ENCODE data around the gene IRGQ. TPM values are rescaled to one million over a fixed set of nuclear protein-coding genes. Genes with fewer than 3 reads are reported as not detected.
A peak's percentile ranks its signal among the peaks of the same experiment; 100 is the strongest.

Gene IRGQ
- total and polyA plus RNA-seq, 8 donors, result 4.3 to 14.7 (median 9.3) TPM

DNA sequence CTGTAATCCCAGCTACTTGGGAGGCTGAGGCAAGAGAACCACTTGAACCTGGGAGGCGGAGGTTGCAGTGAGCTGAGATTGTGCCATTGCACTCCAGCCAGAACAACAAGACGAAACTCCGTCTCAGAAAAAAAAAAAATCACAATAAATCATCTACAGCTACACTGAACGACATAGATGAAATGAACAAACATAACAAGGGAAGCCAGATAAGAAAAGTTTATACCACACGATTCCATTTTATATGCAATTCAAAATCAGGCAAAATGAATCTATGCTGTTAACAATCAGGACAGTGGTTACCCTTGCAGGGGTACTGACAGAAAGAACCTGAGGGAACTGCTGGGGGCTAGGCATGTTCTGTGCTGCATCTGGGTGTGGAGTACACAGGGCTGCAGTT, 26.3 kb downstream of the IRGQ start:
- H3K9me3 ChIP-seq, result no peaks in the 10 kb centered on the region
- no peak overlapping the region for H3K4me3 ChIP-seq
- H3K27me3 ChIP-seq, result no peaks in the 10 kb centered on the region
- FAIRE-seq (no peak), ATAC-seq (no peak), DNase-seq (no peak)
- 64 to 67% methylated on average over 5 of the region's 5 CpGs for WGBS, 2 donors
- intact Hi-C loops (cut with DNase I), result no loop called here
- H3K27ac ChIP-seq, result no peak overlapping the region
- peaks cover 0 to 5% (median 3%) of the 10 kb centered on the region in 3 donors for H3K4me1 ChIP-seq
- TF ChIP-seq, protein P1, sequence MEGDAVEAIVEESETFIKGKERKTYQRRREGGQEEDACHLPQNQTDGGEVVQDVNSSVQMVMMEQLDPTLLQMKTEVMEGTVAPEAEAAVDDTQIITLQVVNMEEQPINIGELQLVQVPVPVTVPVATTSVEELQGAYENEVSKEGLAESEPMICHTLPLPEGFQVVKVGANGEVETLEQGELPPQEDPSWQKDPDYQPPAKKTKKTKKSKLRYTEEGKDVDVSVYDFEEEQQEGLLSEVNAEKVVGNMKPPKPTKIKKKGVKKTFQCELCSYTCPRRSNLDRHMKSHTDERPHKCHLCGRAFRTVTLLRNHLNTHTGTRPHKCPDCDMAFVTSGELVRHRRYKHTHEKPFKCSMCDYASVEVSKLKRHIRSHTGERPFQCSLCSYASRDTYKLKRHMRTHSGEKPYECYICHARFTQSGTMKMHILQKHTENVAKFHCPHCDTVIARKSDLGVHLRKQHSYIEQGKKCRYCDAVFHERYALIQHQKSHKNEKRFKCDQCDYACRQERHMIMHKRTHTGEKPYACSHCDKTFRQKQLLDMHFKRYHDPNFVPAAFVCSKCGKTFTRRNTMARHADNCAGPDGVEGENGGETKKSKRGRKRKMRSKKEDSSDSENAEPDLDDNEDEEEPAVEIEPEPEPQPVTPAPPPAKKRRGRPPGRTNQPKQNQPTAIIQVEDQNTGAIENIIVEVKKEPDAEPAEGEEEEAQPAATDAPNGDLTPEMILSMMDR (IDR thresholded peaks at IDR 0.05), result no peak
- H3K36me3 ChIP-seq, result no peaks in the 10 kb centered on the region

DNA sequence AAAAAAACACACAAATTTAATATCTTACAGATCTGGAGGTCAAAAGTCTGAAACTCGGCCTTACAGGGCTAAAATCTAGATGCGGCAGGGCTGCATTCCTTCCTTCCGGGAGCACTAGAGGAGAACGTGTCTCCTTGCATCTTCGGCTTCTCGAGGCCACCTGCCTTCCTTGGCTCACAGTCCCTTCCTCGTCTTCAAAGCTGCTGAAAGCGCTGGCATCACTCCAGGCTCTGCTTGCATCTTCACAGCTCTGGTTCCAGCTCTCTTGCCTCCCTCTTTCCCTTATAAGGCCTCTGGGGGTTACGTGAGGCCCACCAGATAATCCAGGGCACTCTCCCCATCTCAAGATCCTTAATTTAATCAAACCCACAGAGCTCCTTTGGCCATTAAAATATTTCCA, 31.1 kb downstream of the IRGQ start:
- no peak overlapping the region for H3K4me3 ChIP-seq
- no peak overlapping the region for H3K27ac ChIP-seq
- no peaks in the 10 kb centered on the region for H3K27me3 ChIP-seq
- DNase-seq (no peak), ATAC-seq (no peak), FAIRE-seq (no peak)
- H3K4me1 ChIP-seq, result no peaks in the 10 kb centered on the region
- no peaks in the 10 kb centered on the region for H3K9me3 ChIP-seq
- WGBS, 2 donors, result 81 to 94% methylated on average over 9 of the region's 9 CpGs
- no peaks in the 10 kb centered on the region for H3K36me3 ChIP-seq
- TF ChIP-seq, protein P1 (IDR thresholded peaks at IDR 0.05), result no peak
- intact Hi-C loops (cut with DNase I), result no loop called here

DNA sequence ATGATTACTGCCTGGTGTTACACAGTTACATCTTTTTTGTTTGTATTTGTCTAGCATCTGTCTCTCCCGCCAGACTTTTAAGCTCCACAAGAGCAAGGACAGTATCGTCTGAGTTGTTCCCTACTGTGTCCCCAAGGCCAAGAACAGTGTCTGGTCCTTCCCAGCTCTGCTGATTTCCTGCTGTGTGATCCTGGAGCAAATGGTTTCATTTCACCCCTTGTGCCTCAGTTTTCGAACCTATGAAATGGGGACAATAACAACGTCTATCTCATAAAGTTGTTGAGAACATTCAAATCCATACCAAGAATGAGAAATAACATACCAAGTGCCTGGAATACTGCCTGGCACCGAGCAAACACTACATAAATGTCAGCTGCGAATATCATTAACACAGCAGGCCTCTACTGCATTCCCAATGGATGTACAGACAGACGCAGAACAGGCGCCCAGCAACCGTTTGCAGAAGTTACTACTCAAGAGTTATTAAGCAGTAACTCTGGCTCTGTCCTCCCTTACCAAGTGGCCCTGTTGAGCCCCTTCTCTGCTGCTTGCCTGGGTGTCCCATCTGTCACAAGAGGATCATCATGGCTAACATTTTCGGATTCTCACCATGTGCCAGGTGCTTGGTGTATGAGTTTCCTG, 32.0 kb downstream of the IRGQ start:
- no peak for FAIRE-seq
- 88 to 89% methylated on average over 10 of the region's 10 CpGs for WGBS, 2 donors
- DNase-seq, result no peak
- no peak for ATAC-seq
- Histone ChIP-seq H3K4me3 (no peak overlapping the region), H3K4me1 (no peaks in the 10 kb centered on the region), H3K27ac (no peak overlapping the region), H3K9me3 (no peaks in the 10 kb centered on the region), H3K27me3 (no peaks in the 10 kb centered on the region), H3K36me3 (no peaks in the 10 kb centered on the region)
- TF ChIP-seq, protein P1 (IDR thresholded peaks at IDR 0.05), result no peak
- intact Hi-C loops (cut with DNase I), result no loop called here

DNA sequence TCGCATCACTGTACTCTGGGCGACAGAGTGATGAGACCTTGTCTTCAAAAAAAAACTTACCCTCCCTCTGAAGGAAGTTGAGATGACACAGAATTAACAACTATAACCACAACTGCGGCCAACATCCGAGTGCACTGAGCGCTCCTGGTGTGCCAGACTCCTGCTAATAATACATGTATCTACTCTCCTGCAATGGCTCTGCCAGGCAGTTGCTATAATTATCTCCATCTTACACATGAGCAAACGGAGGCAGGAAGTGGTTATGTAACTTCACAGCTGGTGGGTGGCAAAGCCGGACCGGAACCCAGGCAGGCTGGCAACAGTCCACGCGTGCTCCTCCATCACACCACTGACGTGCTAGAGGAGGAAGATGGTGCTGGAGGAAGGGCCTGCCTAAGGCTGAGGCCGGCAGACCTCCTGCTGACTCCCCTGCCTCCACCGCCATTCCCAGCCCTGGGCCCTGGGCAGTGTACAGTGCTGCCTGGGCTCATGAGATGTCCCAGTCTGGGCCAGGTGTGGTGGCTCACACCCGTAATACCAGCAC, 33.2 kb downstream of the IRGQ start:
- TF ChIP-seq, protein P1 (IDR thresholded peaks at IDR 0.05), result no peak
- DNase-seq, result peak in 3 of 6 donors; percentile 46 to 71 (median 66)
- Histone ChIP-seq H3K4me3 (no peak overlapping the region), H3K9me3 (no peaks in the 10 kb centered on the region), H3K4me1 (no peaks in the 10 kb centered on the region), H3K27me3 (no peaks in the 10 kb centered on the region), H3K27ac (peak overlapping the region in 2 of 4 donors; percentile 39 to 42), H3K36me3 (no peaks in the 10 kb centered on the region)
- no peak for FAIRE-seq
- peak in 3 of 4 donors; percentile 80 to 87 (median 86) for ATAC-seq
- intact Hi-C loops (cut with DNase I), result no loop called here
- WGBS, 2 donors, result 76 to 82% methylated on average over 14 of the region's 14 CpGs

DNA sequence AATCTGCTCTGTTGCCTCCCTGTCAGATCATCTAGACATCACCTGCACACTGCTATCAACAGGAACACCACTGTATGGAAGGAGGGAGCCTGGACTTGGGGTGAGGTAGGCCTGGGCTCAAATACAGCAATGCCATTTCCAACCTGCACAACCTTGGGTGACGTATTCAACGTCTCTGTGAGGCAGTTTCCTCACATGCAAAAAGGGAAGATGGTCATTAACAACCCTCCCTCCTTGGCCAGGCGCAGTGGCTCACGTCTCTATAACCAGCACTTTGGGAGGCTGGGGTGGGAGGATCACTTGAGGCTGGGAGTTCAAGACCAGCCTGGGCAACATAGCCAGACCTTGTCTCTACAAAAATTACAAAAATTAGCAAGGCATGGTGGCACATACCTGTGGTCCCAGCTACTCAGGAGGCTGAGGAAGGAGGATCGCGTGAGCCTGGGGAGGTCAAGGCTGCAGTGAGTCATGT, 33.7 kb downstream of the IRGQ start:
- Histone ChIP-seq H3K4me1 (no peaks in the 10 kb centered on the region), H3K9me3 (no peaks in the 10 kb centered on the region), H3K27me3 (no peaks in the 10 kb centered on the region), H3K36me3 (no peaks in the 10 kb centered on the region), H3K27ac (peak overlapping the region in 2 of 4 donors; percentile 11 to 42), H3K4me3 (no peak overlapping the region)
- TF ChIP-seq, protein P1 (IDR thresholded peaks at IDR 0.05), result no peak
- no peak for FAIRE-seq
- 93 to 96% methylated on average over 6 of the region's 6 CpGs for WGBS, 2 donors
- no peak for DNase-seq
- intact Hi-C loops (cut with DNase I), result no loop called here
- ATAC-seq, result peak in 1 of 4 donors; percentile 6

Measured in pancreas (tissue), 10 donors.